ENCODE results near the gene CNP.
"Not testable (repeated sequence)": the region's sequence is repeated elsewhere in the genome, so short reads cannot be mapped to it uniquely, and the experiment has no call there.

Gene CNP

GRCh38 chr17:41966463-41967140, at the start of gene CNP:
TSS of gene CNP (plus strand) at chr17:41966795. CDS start at chr17:41966885, 90 bp downstream.
- peak; percentile 84 for DNase-seq

GRCh38 chr17:41917192-41917591, 49.4 kb upstream of the CNP start:
- no peak for DNase-seq

GRCh38 chr17:41917679-41918313, 48.8 kb upstream of the CNP start:
- DNase-seq = no peak

- peak; percentile 91 for DNase-seq
Observed at GRCh38 chr17:41918314-41919164, 48.1 kb upstream of the CNP start, which contains the start of gene ACLY. TSS of gene ACLY (minus strand) at chr17:41918951. CDS start at chr17:41913873, 5,078 bp downstream.

- DNase-seq = peak; percentile 41
Observed at GRCh38 chr17:41919165-41919817, 47.3 kb upstream of the CNP start.

GRCh38 chr17:41919840-41920579, 46.6 kb upstream of the CNP start:
- no peak for DNase-seq

GRCh38 chr17:41920580-41920955, 46.0 kb upstream of the CNP start:
- no peak for DNase-seq

- no peak for DNase-seq
Observed at GRCh38 chr17:41925991-41926590, 40.5 kb upstream of the CNP start.

GRCh38 chr17:41928693-41929251, 37.8 kb upstream of the CNP start:
- DNase-seq = no peak

GRCh38 chr17:41930009-41930832, 36.4 kb upstream of the CNP start, which contains the start of gene ODAD4:
TSS of gene ODAD4 (plus strand) at chr17:41930617. CDS start at chr17:41930724, 107 bp downstream.
- peak; percentile 70 for DNase-seq

- DNase-seq = not testable (repeated sequence)
Observed at GRCh38 chr17:41930833-41931156, 35.8 kb upstream of the CNP start.

- DNase-seq = not testable (repeated sequence)
Observed at GRCh38 chr17:41931715-41932114, 34.9 kb upstream of the CNP start.

GRCh38 chr17:41932816-41933389, 33.7 kb upstream of the CNP start:
- DNase-seq = no peak

GRCh38 chr17:41935641-41936040, 31.0 kb upstream of the CNP start:
- no peak for DNase-seq

GRCh38 chr17:41937970-41938954, 28.3 kb upstream of the CNP start:
- no peak for DNase-seq

- DNase-seq = no peak
Observed at GRCh38 chr17:41939044-41939692, 27.4 kb upstream of the CNP start.

- DNase-seq = no peak
Observed at GRCh38 chr17:41939693-41940090, 26.9 kb upstream of the CNP start.

- no peak for DNase-seq
Observed at GRCh38 chr17:41941168-41941567, 25.4 kb upstream of the CNP start.

Measured in 8988T (cell line).